Measurements from ENCODE around the gene ZDHHC13. TPM values are rescaled to one million over a fixed set of nuclear protein-coding genes. Genes with fewer than 3 reads are reported as not detected.

The ZDHHC13 gene
- 10.6 and 11.2 TPM in 2 replicates for total RNA-seq (2014; rRNA removed; shearing (Covaris generic))

GRCh38 chr11:19116971-19117759 is at the start of gene ZDHHC13:
ZDHHC13 (plus strand) TSS chr11:19117168; CDS start chr11:19117250, 82 bp downstream.

GRCh38 chr11:19201737-19202605 is 85.0 kb downstream of the ZDHHC13 start, which contains the start of gene CSRP3:
CSRP3 (minus strand) TSS chr11:19201983; CDS start chr11:19192448, 9,535 bp downstream.

Other genes with a start within 250 kb of the ZDHHC13 start
- gene MRGPRX1, start 177.8 kb upstream of the ZDHHC13 start, total RNA-seq (2014; rRNA removed; shearing (Covaris generic)): not detected in 2 replicates
- not detected in 2 replicates for gene MRGPRX2, start 56.5 kb upstream of the ZDHHC13 start, total RNA-seq (2014; rRNA removed; shearing (Covaris generic))
- not detected in 2 replicates for gene CSRP3, start 84.8 kb downstream of the ZDHHC13 start, total RNA-seq (2014; rRNA removed; shearing (Covaris generic))
- gene E2F8, start 123.8 kb downstream of the ZDHHC13 start, total RNA-seq (2014; rRNA removed; shearing (Covaris generic)): 3.0 and 5.0 TPM in 2 replicates